ENCODE results near the gene AMOTL2. TPM values are rescaled to one million over a fixed set of nuclear protein-coding genes. Genes with fewer than 3 reads are reported as not detected.

AMOTL2 gene
- total and polyA plus RNA-seq, 4 donors = 12.4 to 118 (median 55.7) TPM

GRCh38 chr3:134325706-134326105 is 48.5 kb downstream of the AMOTL2 start:
- Histone ChIP-seq H3K4me3 (ENCODE audit: low read length in 2 of 2) (no peak overlapping the region), H3K36me3 (ENCODE audit: control insufficient read depth in 1 of 2, insufficient read depth in 2 of 2, low read length in 1 of 2) (no peaks in the 10 kb centered on the region), H3K9me3 (ENCODE audit: control insufficient read depth, low read length) (no peaks in the 10 kb centered on the region), H3K27me3 (ENCODE audit: control insufficient read depth in 1 of 2, insufficient read depth in 2 of 2, low read length in 1 of 2) (no peaks in the 10 kb centered on the region), H3K27ac (ENCODE audit: low read depth in 1 of 2, low read length in 2 of 2) (peak overlapping the region in 1 of 2 donors; percentile 79), H3K4me1 (ENCODE audit: control insufficient read depth in 1 of 2, insufficient read depth in 2 of 2, low read length in 2 of 2) (peaks cover 0 to 3% of the 10 kb centered on the region in 2 donors)
- intact Hi-C loops (cut with DNase I) = no loop called here
- DNase-seq = no peak
- no peak for ATAC-seq (ENCODE audit: low FRiP score)
- WGBS, 2 donors = 87 to 92% methylated on average over 5 of the region's 5 CpGs

GRCh38 chr3:134325061-134325705 is 49.1 kb downstream of the AMOTL2 start:
- WGBS, 2 donors = 96 to 100% methylated on average over 1 of the region's 1 CpG
- H3K27ac ChIP-seq (ENCODE audit: low read depth in 1 of 2, low read length in 2 of 2) = peak overlapping the region in 1 of 2 donors; percentile 17
- no peak for ATAC-seq (ENCODE audit: low FRiP score)
- H3K36me3 ChIP-seq (ENCODE audit: control insufficient read depth in 1 of 2, insufficient read depth in 2 of 2, low read length in 1 of 2) = no peaks in the 10 kb centered on the region
- H3K4me3 ChIP-seq (ENCODE audit: low read length in 2 of 2) = no peak overlapping the region
- DNase-seq = peak in 1 of 2 donors; percentile 20
- no peaks in the 10 kb centered on the region for H3K27me3 ChIP-seq (ENCODE audit: control insufficient read depth in 1 of 2, insufficient read depth in 2 of 2, low read length in 1 of 2)
- peaks cover 0 to 3% of the 10 kb centered on the region in 2 donors for H3K4me1 ChIP-seq (ENCODE audit: control insufficient read depth in 1 of 2, insufficient read depth in 2 of 2, low read length in 2 of 2)
- no peaks in the 10 kb centered on the region for H3K9me3 ChIP-seq (ENCODE audit: control insufficient read depth, low read length)
- intact Hi-C loops (cut with DNase I) = no loop called here

- no peak overlapping the region for H3K27ac ChIP-seq (ENCODE audit: low read depth in 1 of 2, low read length in 2 of 2)
- no peaks in the 10 kb centered on the region for H3K36me3 ChIP-seq (ENCODE audit: control insufficient read depth in 1 of 2, insufficient read depth in 2 of 2, low read length in 1 of 2)
- H3K9me3 ChIP-seq (ENCODE audit: control insufficient read depth, low read length) = no peaks in the 10 kb centered on the region
- H3K4me1 ChIP-seq (ENCODE audit: control insufficient read depth in 1 of 2, insufficient read depth in 2 of 2, low read length in 2 of 2) = peaks cover 0 to 3% of the 10 kb centered on the region in 2 donors
- no peaks in the 10 kb centered on the region for H3K27me3 ChIP-seq (ENCODE audit: control insufficient read depth in 1 of 2, insufficient read depth in 2 of 2, low read length in 1 of 2)
- H3K4me3 ChIP-seq (ENCODE audit: low read length in 2 of 2) = no peak overlapping the region
- intact Hi-C loops (cut with DNase I) = no loop called here
- DNase-seq (peak in 1 of 2 donors; percentile 28), ATAC-seq (ENCODE audit: low FRiP score) (no peak)
- 87 to 89% methylated on average over 10 of the region's 10 CpGs for WGBS, 2 donors
These were observed 50.0 kb downstream of the AMOTL2 start for GRCh38 chr3:134323966-134324962.

GRCh38 chr3:134322286-134322685 is 52.0 kb downstream of the AMOTL2 start:
- Histone ChIP-seq H3K36me3 (ENCODE audit: control insufficient read depth in 1 of 2, insufficient read depth in 2 of 2, low read length in 1 of 2) (no peaks in the 10 kb centered on the region), H3K9me3 (ENCODE audit: control insufficient read depth, low read length) (no peaks in the 10 kb centered on the region), H3K27me3 (ENCODE audit: control insufficient read depth in 1 of 2, insufficient read depth in 2 of 2, low read length in 1 of 2) (no peaks in the 10 kb centered on the region), H3K4me3 (ENCODE audit: low read length in 2 of 2) (no peak overlapping the region), H3K27ac (ENCODE audit: low read depth in 1 of 2, low read length in 2 of 2) (no peak overlapping the region), H3K4me1 (ENCODE audit: control insufficient read depth in 1 of 2, insufficient read depth in 2 of 2, low read length in 2 of 2) (peaks cover 0 to 7% of the 10 kb centered on the region in 2 donors)
- WGBS, 2 donors = 96% methylated on average over 1 of the region's 1 CpG
- intact Hi-C loops (cut with DNase I) = no loop called here
- ATAC-seq (ENCODE audit: low FRiP score) (no peak), DNase-seq (no peak)

- no peaks in the 10 kb centered on the region for H3K27me3 ChIP-seq (ENCODE audit: control insufficient read depth in 1 of 2, insufficient read depth in 2 of 2, low read length in 1 of 2)
- intact Hi-C loops (cut with DNase I) = no loop called here
- ATAC-seq (ENCODE audit: low FRiP score) (no peak), DNase-seq (peak in 1 of 2 donors; percentile 39)
- no peak overlapping the region for H3K27ac ChIP-seq (ENCODE audit: low read depth in 1 of 2, low read length in 2 of 2)
- H3K36me3 ChIP-seq (ENCODE audit: control insufficient read depth in 1 of 2, insufficient read depth in 2 of 2, low read length in 1 of 2) = no peaks in the 10 kb centered on the region
- H3K4me1 ChIP-seq (ENCODE audit: control insufficient read depth in 1 of 2, insufficient read depth in 2 of 2, low read length in 2 of 2) = peaks cover 0 to 5% of the 10 kb centered on the region in 2 donors
- H3K9me3 ChIP-seq (ENCODE audit: control insufficient read depth, low read length) = no peaks in the 10 kb centered on the region
- WGBS, 2 donors = 94% methylated on average over 6 of the region's 6 CpGs
- H3K4me3 ChIP-seq (ENCODE audit: low read length in 2 of 2) = no peak overlapping the region
These were observed 53.5 kb downstream of the AMOTL2 start for GRCh38 chr3:134320749-134321148.

GRCh38 chr3:134319931-134320330 is 54.3 kb downstream of the AMOTL2 start:
- peaks cover 0 to 5% of the 10 kb centered on the region in 2 donors for H3K4me1 ChIP-seq (ENCODE audit: control insufficient read depth in 1 of 2, insufficient read depth in 2 of 2, low read length in 2 of 2)
- H3K9me3 ChIP-seq (ENCODE audit: control insufficient read depth, low read length) = no peaks in the 10 kb centered on the region
- no peaks in the 10 kb centered on the region for H3K27me3 ChIP-seq (ENCODE audit: control insufficient read depth in 1 of 2, insufficient read depth in 2 of 2, low read length in 1 of 2)
- intact Hi-C loops (cut with DNase I) = no loop called here
- WGBS, 2 donors = 92 to 97% methylated on average over 2 of the region's 2 CpGs
- H3K36me3 ChIP-seq (ENCODE audit: control insufficient read depth in 1 of 2, insufficient read depth in 2 of 2, low read length in 1 of 2) = no peaks in the 10 kb centered on the region
- ATAC-seq (ENCODE audit: low FRiP score) (no peak), DNase-seq (no peak)
- H3K4me3 ChIP-seq (ENCODE audit: low read length in 2 of 2) = no peak overlapping the region
- no peak overlapping the region for H3K27ac ChIP-seq (ENCODE audit: low read depth in 1 of 2, low read length in 2 of 2)

DNA sequence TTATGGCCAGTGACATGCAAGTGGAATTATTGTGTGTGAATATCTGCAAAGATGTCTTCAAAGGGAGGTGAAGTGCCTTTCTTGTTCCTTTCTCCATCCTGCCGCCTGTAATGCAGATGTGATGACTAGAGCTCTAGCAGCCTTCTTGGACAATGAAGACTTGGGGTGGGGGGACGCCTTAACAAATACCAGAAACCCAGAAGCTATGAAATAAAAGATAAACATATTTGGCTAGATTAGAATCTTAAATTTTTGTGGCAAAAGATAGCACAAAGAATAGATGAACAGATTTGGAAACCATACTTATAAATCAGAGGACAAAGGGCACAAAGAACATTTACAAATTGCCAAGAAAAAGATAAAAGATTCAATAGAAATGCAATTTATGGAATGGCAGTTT is 56.1 kb downstream of the AMOTL2 start:
- 99 to 100% methylated on average over 2 of the region's 2 CpGs for WGBS, 2 donors
- intact Hi-C loops (cut with DNase I) = no loop called here
- DNase-seq (peak in 1 of 2 donors; percentile 9), ATAC-seq (ENCODE audit: low FRiP score) (no peak)
- peaks cover 0 to 10% of the 10 kb centered on the region in 2 donors for H3K4me1 ChIP-seq (ENCODE audit: control insufficient read depth in 1 of 2, insufficient read depth in 2 of 2, low read length in 2 of 2)
- H3K36me3 ChIP-seq (ENCODE audit: control insufficient read depth in 1 of 2, insufficient read depth in 2 of 2, low read length in 1 of 2) = no peaks in the 10 kb centered on the region
- no peak overlapping the region for H3K27ac ChIP-seq (ENCODE audit: low read depth in 1 of 2, low read length in 2 of 2)
- no peaks in the 10 kb centered on the region for H3K27me3 ChIP-seq (ENCODE audit: control insufficient read depth in 1 of 2, insufficient read depth in 2 of 2, low read length in 1 of 2)
- H3K9me3 ChIP-seq (ENCODE audit: control insufficient read depth, low read length) = no peaks in the 10 kb centered on the region
- no peak overlapping the region for H3K4me3 ChIP-seq (ENCODE audit: low read length in 2 of 2)

DNA sequence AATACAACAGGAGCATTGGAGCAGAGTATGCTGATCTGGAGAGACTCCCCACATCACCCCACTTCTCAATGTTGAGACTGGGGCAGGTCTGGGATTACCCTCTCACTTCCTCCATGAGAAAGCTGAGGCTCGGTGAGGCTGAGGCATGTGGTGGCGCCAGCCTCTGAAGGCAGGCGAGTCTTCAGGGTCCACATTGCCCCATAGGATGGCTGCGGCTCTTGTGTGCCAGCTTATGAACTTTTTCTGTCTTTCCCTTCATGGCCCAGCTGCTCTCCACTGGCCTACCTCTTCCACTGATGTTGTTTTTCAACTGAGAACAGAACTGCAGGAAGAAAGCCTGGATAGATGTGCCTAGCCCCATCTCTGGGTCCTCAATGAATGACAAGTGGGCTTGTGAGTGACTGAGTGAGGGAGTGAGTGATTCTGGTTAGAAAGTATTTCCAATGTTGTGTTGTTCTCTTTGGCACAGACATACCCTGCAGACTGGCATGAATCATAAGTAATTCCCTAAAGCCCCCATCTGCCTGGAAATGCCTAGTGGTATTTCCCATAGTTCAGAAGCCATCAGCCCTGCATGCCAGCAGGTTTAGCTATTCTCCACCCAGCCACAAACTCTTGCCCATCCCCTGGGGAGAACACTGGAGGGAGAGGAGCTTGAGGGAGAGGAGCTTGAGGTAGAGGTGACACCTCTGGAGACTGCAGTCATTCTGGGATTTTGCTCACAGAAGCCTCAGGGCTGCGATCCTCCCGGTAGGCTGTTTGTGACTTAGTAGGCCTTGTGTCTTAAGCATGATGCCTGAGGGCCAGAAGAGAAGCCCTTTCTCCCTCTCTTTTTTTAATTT is 56.9 kb downstream of the AMOTL2 start:
- 89 to 92% methylated on average over 6 of the region's 6 CpGs for WGBS, 2 donors

More for the DNA sequence above, 56.9 kb downstream of the AMOTL2 start:
- intact Hi-C loops (cut with DNase I) = no loop called here
- no peaks in the 10 kb centered on the region for H3K36me3 ChIP-seq (ENCODE audit: control insufficient read depth in 1 of 2, insufficient read depth in 2 of 2, low read length in 1 of 2)
- no peaks in the 10 kb centered on the region for H3K27me3 ChIP-seq (ENCODE audit: control insufficient read depth in 1 of 2, insufficient read depth in 2 of 2, low read length in 1 of 2)
- no peak overlapping the region for H3K4me3 ChIP-seq (ENCODE audit: low read length in 2 of 2)
- ATAC-seq (ENCODE audit: low FRiP score) (no peak), DNase-seq (peak in 1 of 2 donors; percentile 69)
- peaks cover 0 to 10% of the 10 kb centered on the region in 2 donors for H3K4me1 ChIP-seq (ENCODE audit: control insufficient read depth in 1 of 2, insufficient read depth in 2 of 2, low read length in 2 of 2)
- H3K27ac ChIP-seq (ENCODE audit: low read depth in 1 of 2, low read length in 2 of 2) = peak overlapping the region in 1 of 2 donors; percentile 41
- no peaks in the 10 kb centered on the region for H3K9me3 ChIP-seq (ENCODE audit: control insufficient read depth, low read length)
